ENCODE data around the gene TMEM138.

GRCh38 chr11:61403658-61404057 lies 41.5 kb downstream of the TMEM138 start:
- TF ChIP-seq CTCF (IDR thresholded peaks at IDR 0.05; ENCODE audit: low read depth, low read length) (no peak), EZH2phosphoT487 (IDR thresholded peaks at IDR 0.05; ENCODE audit: low read depth) (no peak)
